GM18498 (cell line): ENCODE measurements around the gene DYNC2H1.

ENCODE experiments used
- ATAC-seq: cut with Tn5 transposase; IDR thresholded peaks from one replicate; pipeline ENCODE4 v1.9.1; 2021; ENCODE audit warnings: mild to moderate bottlenecking, moderate library complexity; ENCODE audit not compliant: unreplicated experiment

The DYNC2H1 gene

DNA sequence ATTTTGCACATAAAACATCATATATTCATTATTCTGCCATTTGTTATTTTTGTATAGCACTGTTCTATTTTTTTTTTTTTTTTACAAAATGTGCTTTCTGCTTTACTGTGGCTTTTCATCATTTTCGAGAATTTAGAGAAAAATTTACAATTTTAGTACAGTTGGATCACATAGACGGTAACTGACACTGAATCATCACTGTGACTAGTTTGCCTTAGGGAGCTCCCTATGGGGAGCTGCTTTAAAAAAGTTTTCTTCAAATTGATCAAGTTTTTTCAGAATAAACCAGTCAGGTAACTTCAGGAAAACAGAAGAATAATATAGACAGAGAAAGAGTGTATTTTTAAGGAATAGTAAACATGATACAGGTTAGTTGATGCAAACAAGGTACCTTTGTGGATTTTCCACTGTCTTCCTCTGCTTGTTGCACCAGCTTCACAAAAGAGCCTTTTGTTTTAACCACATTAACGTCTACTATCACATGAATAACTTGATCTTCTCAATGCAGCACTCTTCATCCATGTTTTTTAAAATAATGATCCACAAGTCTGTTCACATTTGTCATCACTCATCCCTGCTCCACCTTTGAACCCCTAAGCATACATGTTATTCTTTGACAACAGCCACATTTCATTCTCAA lies 327.0 kb downstream of the DYNC2H1 start:
- no peak for ATAC-seq

DNA sequence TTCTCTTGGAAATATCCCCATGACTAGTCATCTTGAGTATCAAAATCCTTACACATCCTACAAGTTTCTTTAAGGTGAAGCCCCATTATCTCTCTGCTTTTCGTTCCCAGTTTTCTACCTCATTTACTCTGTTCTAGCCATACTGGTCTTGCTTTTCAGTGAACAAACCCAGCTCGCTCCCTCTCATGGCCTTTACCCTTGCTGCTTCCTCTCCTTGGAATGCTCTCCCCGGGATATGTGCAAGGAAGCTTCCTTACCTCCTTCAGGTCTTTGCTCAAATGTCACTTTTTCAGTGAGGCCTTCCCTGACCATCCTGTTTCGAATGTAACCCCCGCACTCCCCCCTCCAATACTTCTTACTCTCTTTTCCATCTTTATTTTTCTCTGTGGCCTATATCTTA lies 331.8 kb downstream of the DYNC2H1 start:
- ATAC-seq: no peak

DNA sequence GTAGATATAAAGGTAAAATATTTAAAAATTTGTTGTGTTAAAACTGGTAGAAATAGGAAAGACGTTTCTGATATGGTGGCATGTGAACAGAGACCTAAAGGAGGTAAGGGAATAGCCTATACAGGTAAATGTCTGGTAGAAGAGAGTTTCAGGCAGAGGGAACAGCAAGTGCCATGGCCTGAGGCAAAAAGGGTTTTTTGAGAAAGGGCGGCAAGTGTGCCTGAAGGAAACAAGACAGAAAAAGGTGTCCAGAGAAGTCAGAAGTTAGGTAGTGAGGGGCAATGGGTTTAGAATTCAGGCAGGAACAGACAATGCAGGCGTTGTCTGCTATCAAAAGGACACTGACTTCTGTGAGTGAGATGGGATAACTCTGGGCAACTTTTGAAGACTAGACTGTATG lies 339.7 kb downstream of the DYNC2H1 start:
- ATAC-seq: no peak

DNA sequence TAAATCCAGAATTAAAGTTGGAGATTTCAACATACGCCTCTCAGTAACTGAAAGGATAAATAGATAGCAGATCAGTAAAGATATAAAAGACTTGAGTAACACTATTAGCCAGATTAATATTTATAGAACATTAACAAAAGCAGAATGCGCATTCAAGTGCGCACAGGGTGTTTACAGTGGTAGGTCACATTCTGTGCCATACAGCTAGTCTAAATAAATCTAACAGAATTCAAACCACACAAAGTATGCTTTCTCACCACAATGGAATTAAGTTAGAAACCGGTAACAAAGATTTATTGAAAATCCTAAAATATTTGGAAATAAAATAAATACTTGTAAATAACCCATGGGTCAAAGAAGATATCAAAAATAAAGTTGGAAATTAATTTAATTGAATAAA lies 341.0 kb downstream of the DYNC2H1 start:
- no peak for ATAC-seq

DNA sequence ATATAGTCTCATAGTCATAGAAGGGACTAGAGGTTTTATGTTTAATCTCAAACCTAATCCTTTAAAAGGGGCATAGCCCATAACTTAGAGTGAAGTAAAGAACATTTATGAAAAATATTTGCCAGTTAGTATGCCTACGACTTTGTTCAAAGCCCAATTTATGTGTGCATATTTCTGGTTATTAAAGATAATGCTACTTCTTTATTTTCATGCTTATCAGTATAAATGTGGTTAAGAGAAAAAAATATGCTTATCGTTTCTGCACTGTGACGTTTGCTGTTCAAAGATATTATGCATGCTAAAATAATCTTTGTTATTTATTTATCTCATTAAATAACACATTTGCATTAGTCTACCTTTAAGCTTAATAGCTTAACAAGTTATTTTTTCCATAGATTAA lies 343.9 kb downstream of the DYNC2H1 start:
- ATAC-seq: no peak

- ATAC-seq: no peak
These were observed 344.9 kb downstream of the DYNC2H1 start for GRCh38 chr11:103453915-103454709.

GRCh38 chr11:103464420-103464819 lies 355.2 kb downstream of the DYNC2H1 start:
- ATAC-seq: no peak

- no peak for ATAC-seq
These were observed 356.4 kb downstream of the DYNC2H1 start for GRCh38 chr11:103465555-103466140.

GRCh38 chr11:103471546-103471945 lies 362.3 kb downstream of the DYNC2H1 start:
- ATAC-seq: no peak

- ATAC-seq: no peak
These were observed 367.6 kb downstream of the DYNC2H1 start for GRCh38 chr11:103476874-103477273.

GRCh38 chr11:103480421-103480820 lies 371.2 kb downstream of the DYNC2H1 start:
- ATAC-seq: no peak

GRCh38 chr11:103483996-103484395 lies 374.8 kb downstream of the DYNC2H1 start:
- no peak for ATAC-seq

GRCh38 chr11:103484545-103484944 lies 375.3 kb downstream of the DYNC2H1 start:
- ATAC-seq: no peak

DNA sequence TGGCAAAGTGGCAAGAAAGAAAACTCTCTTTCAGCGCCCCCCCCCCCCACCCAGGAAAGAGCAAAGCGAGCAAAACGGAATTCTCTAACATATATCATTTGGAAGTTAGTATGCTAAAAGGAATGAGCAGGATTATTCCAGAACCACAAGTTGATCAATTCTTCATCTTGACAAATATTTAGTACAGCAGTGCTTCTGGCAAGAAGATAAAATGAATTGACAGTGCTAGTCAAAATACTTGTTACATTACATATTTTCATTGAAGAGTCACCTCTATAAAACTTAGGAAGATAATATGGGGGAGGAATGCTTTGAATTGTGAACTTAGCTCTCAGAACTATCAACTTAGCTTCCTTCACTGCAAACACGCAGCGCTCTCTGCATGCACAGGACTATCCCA lies 377.4 kb downstream of the DYNC2H1 start:
- ATAC-seq: no peak

DNA sequence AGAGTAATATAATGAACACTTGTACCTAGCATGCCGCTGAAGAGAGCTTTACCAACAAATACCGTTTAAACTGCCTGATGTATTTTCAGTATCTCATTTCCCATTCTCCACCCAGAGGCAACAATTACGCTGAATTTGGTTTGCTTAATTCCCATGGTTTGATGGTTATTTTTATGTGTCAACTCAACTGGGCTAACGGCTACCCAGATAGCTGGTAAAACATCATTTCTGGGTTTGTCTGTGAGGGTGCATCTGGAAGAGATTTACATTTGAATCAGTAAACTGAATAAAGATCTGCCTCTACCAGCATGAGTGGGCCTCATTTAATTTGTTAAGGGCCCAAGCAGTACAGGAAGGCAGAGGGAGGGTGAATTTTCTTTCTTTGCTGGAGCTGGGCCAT lies 377.9 kb downstream of the DYNC2H1 start:
- no peak for ATAC-seq

- ATAC-seq: no peak
These were observed 378.8 kb downstream of the DYNC2H1 start for GRCh38 chr11:103488031-103488461.

DNA sequence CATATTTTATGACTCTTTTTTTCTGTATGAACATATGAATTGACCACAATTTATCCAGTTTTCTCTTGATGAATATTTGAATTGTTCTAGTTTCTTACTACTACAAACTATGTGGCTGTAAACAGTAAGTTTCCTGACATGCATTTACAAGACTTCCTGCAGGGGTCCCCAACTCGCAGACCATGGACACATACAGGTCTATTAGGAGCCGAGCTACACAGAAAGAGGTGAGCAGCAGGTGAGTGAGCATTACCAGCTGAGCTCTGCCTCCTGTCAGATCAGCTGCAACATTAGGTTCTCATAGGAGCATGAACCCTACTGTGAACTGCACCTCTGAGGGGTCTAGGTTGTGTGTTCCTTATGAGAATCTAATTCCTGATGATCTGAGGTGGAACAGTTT lies 379.4 kb downstream of the DYNC2H1 start:
- no peak for ATAC-seq

DNA sequence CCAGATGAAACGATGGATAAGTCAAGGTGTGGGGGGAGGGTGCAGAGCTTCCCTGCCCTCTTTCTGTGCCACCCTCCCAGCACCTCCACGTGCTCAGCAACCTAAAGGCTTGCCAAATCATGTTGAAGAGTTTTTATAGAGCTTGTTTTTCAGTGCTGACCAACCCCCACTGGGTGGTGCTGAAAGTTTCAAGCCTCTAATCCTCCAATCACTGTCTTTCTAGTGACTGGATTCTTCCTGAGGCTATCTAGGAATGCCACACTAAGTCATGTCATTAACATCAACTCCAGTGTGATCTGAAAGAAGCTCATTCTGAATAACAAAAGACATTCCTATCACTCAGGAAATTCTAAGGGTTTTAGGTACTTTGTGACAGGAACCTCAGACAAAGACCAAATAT lies 382.6 kb downstream of the DYNC2H1 start:
- no peak for ATAC-seq

GRCh38 chr11:103494491-103494890 lies 385.3 kb downstream of the DYNC2H1 start:
- ATAC-seq: no peak

- ATAC-seq: no peak
These were observed 388.0 kb downstream of the DYNC2H1 start for GRCh38 chr11:103497268-103497667.

- no peak for ATAC-seq
These were observed 390.6 kb downstream of the DYNC2H1 start for GRCh38 chr11:103499710-103500340.

DNA sequence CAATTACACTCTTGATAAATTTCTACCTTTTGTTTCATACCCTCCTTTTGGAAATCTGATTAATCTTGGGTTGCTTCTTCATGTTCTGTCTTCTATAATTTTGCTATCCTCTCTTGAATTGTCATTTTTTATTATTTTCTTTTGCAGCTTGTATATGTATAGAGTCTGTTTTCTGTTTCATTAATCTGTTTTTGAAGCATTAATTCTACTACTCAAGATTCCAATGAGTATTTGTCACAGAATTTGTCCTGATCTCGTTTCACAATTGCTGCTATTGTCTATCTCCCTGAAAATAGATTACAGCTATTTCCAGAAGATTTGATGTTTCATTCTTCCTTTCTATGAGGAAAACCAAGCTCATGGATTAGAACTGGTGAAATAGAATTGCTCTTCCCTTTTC lies 406.1 kb downstream of the DYNC2H1 start:
- ATAC-seq: no peak
